K562 (cell line): ENCODE measurements around the gene GALNT12. TPM values are rescaled to one million over a fixed set of nuclear protein-coding genes. Genes with fewer than 3 reads are reported as not detected.

Source experiments
- ATAC-seq: fragments of 200-7000 bp; cut with Tn5 transposase; 3 replicates; pipeline ENCODE4 v1.9.1; 2020; ENCODE audit warnings: moderate library complexity
- BruUV-seq: library from RNA; stranded (reverse); fragments of 400-500 nt; replicated peaks from 2 replicates; lab custom pipeline; 2021; lab: Mats Ljungman, UMichigan
- CTCF ChIA-PET: fragments of 300-600 bp; formaldehyde crosslinking; extraction: SDS; loops from one replicate; lab custom pipeline; 2021; ENCODE audit warnings: low intra/inter-chr PET ratio; lab: Yijun Ruan, JAX
- POLR2A ChIA-PET: fragments of 300-600, 350-650 bp; sonication (Branson Sonifier 250); formaldehyde crosslinking; extraction: SDS; loops from one replicate; lab custom pipeline; 2021; ENCODE audit warnings: antibody characterized with exemption, inconsistent platforms; lab: Yijun Ruan, JAX
- DNase-seq, 4 experiments: peaks; one replicate each; pipeline versions ENCODE4 v3.0.0 to v3.0.0-alpha.2; 2011 to 2018; ENCODE audit warnings: low spot score in 3 of 4, mixed read lengths in 3 of 4; ENCODE audit errors: extremely low read depth in 1 of 4
- FAIRE-seq: peaks from 2 replicates; lab custom pipeline; 2011; peaks lifted over from hg19 to GRCh38; lab: Jason Lieb, UNC
- H2AFZ ChIP-seq: 2 replicates; pipeline ENCODE4 v1.6.0; 2011; ENCODE audit warnings: low read depth, low read length, control low read depth, inconsistent platforms
- H3K27ac ChIP-seq: fragments of 200-600 bp; 3 replicates; pipeline ENCODE4 v1.8.0; 2011; ENCODE audit warnings: low read depth, mild to moderate bottlenecking, control low read depth, inconsistent platforms, low read length, moderate library complexity, mixed read lengths; ENCODE audit errors: extremely low read depth
- H3K27me3 ChIP-seq, 2 experiments: fragments of 300-600 bp in 1 of 2; 2 replicates in 1 of 2; 3 replicates in 1 of 2; pipeline versions ENCODE4 v1.6.0 to v1.8.0; 2011; ENCODE audit warnings: inconsistent platforms in 2 of 2, low read length in 2 of 2, mild to moderate bottlenecking in 1 of 2, mixed read lengths in 1 of 2, moderate library complexity in 1 of 2; ENCODE audit not compliant: control insufficient read depth in 2 of 2, insufficient read depth in 2 of 2
- H3K36me3 ChIP-seq: fragments of 300-600 bp; 3 replicates; pipeline ENCODE4 v1.8.0; 2011; ENCODE audit warnings: mild to moderate bottlenecking, low read length, inconsistent platforms; ENCODE audit not compliant: control insufficient read depth, insufficient read depth
- H3K4me1 ChIP-seq, 2 experiments: fragments of 200-600 bp in 1 of 2; replicated peaks in 1 of 2; 2 replicates in 1 of 2; 3 replicates in 1 of 2; pipeline versions ENCODE4 v1.5.1 to v1.8.0; 2011; ENCODE audit warnings: inconsistent platforms in 2 of 2, low read length in 2 of 2, mild to moderate bottlenecking in 1 of 2, mixed read lengths in 1 of 2, moderate library complexity in 1 of 2; ENCODE audit not compliant: control insufficient read depth in 2 of 2, insufficient read depth in 2 of 2
- H3K4me2 ChIP-seq: 2 replicates; pipeline ENCODE4 v1.6.1; 2011; ENCODE audit warnings: low read length, control low read depth, inconsistent platforms, mixed read lengths; ENCODE audit not compliant: insufficient read depth
- H3K4me3 ChIP-seq: fragments of 200-600 bp; sonication (generic), shearing (Covaris generic); 2 replicates; pipeline ENCODE4 v1.5.1; 2016; ENCODE audit warnings: control low read depth, inconsistent platforms
- H3K79me2 ChIP-seq: fragments of 200-600 bp; 3 replicates; pipeline ENCODE4 v1.8.0; 2011; ENCODE audit warnings: low read length, inconsistent platforms; ENCODE audit not compliant: control insufficient read depth, insufficient read depth
- H3K9ac ChIP-seq, 2 experiments: 2 replicates each; pipeline versions ENCODE4 v1.6.0 to v1.6.1; 2011; ENCODE audit warnings: low read depth in 2 of 2, low read length in 2 of 2, control low read depth in 1 of 2, inconsistent platforms in 1 of 2, mild to moderate bottlenecking in 1 of 2, mixed read lengths in 1 of 2; ENCODE audit not compliant: insufficient read depth in 1 of 2
- H3K9me1 ChIP-seq: one replicate; pipeline ENCODE4 v1.6.0; 2011; ENCODE audit warnings: inconsistent platforms, mild to moderate bottlenecking, low read length, moderate library complexity; ENCODE audit not compliant: control insufficient read depth, insufficient read depth
- H3K9me3 ChIP-seq: replicated peaks from 2 replicates; pipeline ENCODE4 v1.5.1; 2011; ENCODE audit warnings: low read depth, low read length, inconsistent platforms; ENCODE audit not compliant: control insufficient read depth, insufficient read depth
- H4K20me1 ChIP-seq: replicated peaks from 2 replicates; pipeline ENCODE4 v1.6.1; 2011; ENCODE audit warnings: low read length, inconsistent platforms, mixed read lengths; ENCODE audit not compliant: control insufficient read depth, insufficient read depth
- CREB1 ChIP-seq, 2 experiments: sonication (generic) in 1 of 2; formaldehyde crosslinking in 1 of 2; IDR thresholded peaks; 2 replicates each; pipeline versions ENCODE4 v1.6.1 to v1.8.0; 2012 to 2022; ENCODE audit warnings: inconsistent platforms in 1 of 2, mild to moderate bottlenecking in 1 of 2, missing genetic modification reagents in 1 of 2, moderate library complexity in 1 of 2
- MTA3 ChIP-seq: fragments of 450-650 bp; formaldehyde crosslinking; IDR thresholded peaks from 2 replicates; pipeline ENCODE4 v1.6.1; 2017; ENCODE audit warnings: mild to moderate bottlenecking, borderline replicate concordance
- NFIX ChIP-seq: fragments of 250-450 bp; sonication (Bioruptor Pico); IDR thresholded peaks from 2 replicates; pipeline ENCODE4 v1.4.0; 2020; ENCODE audit warnings: low read depth, mild to moderate bottlenecking, moderate library complexity
- SIN3A ChIP-seq, 2 experiments: fragments of 150-350 bp in 1 of 2; IDR thresholded peaks; 2 replicates each; pipeline ENCODE4 v1.6.1; 2011 to 2016; ENCODE audit warnings: borderline replicate concordance in 2 of 2, low read depth in 2 of 2, low read length in 2 of 2, mild to moderate bottlenecking in 2 of 2, moderate library complexity in 2 of 2; ENCODE audit not compliant: control insufficient read depth in 1 of 2
- ZBTB1 ChIP-seq: sonication (generic); formaldehyde crosslinking; IDR thresholded peaks from 2 replicates; pipeline ENCODE4 v1.8.1; 2023; ENCODE audit warnings: missing genetic modification reagents, low read depth, mild to moderate bottlenecking, borderline replicate concordance
- WGBS: fragments of 100-300 bp; shearing (Covaris generic); methylation state at CpG from one replicate; pipeline ENCODE4 v1.1.6; 2016; ENCODE audit warnings: low coverage, mixed read lengths; ENCODE audit not compliant: insufficient coverage; ENCODE audit errors: missing lambda C conversion rate; 5-methylcytosine and 5-hydroxymethylcytosine counted together
- in situ Hi-C: fragments of 300-500 bp; cut with MboI; formaldehyde crosslinking; loops from 4 replicates; pipeline ENCODE4 v1.15.0; 2018; ENCODE audit warnings: inconsistent platforms, mixed read lengths
- intact Hi-C: fragments of 100-400 bp; cut with micrococcal nuclease; formaldehyde crosslinking; loops from 2 replicates; pipeline ENCODE4 v1.14.2; 2022
- polyA plus RNA-seq, 8 experiments: library from polyadenylated mRNA; depleted of rRNA in 4 of 8; stranded (reverse) in 5 of 8; unstranded in 3 of 8; fragments of >200 nt; fragmentation: Nextera tagmentation in 2 of 8; fragmentation: Illumina TruSeq in 1 of 8; extraction: Ambion mirVana in 2 of 8; extraction: Trizol in 1 of 8; gene quantifications; 2 replicates each; pipeline versions ENCODE4 v1.2.1 to v1.2.3, GENCODE V29; 2011 to 2014; ENCODE audit warnings: inconsistent platforms in 1 of 8, missing spikeins in 1 of 8
- total RNA-seq, 7 experiments: library from RNA; depleted of rRNA in 6 of 7; stranded (reverse); fragments of >200 nt in 6 of 7; fragmentation: Illumina TruSeq in 2 of 7; extraction: Trizol in 2 of 7; gene quantifications; 2 replicates each; pipeline versions ENCODE4 v1.2.1 to v1.2.3, GENCODE V29; 2011 to 2021; ENCODE audit warnings: low replicate concordance in 1 of 7
- TF ChIP-seq, protein P1 (sequence below): sonication (generic); formaldehyde crosslinking; IDR thresholded peaks from 2 replicates; pipeline ENCODE4 v1.8.1; 2023; ENCODE audit warnings: mild to moderate bottlenecking, missing genetic modification reagents, moderate library complexity
- TF ChIP-seq, protein P2 (sequence below): fragments of 450-650 bp; IDR thresholded peaks from 2 replicates; pipeline ENCODE4 v1.6.1; 2016; ENCODE audit warnings: low read depth
- TF ChIP-seq, protein P3 (sequence below): sonication (generic); formaldehyde crosslinking; IDR thresholded peaks from 2 replicates; pipeline ENCODE4 v1.8.0; 2022; ENCODE audit warnings: mild to moderate bottlenecking, missing genetic modification reagents, borderline replicate concordance

GALNT12 gene
- total and polyA plus RNA-seq, 9 of the 15 experiments (the other 6 are each of a cell fraction or from before 2014, with no cell fraction given): 29.7 to 82.9 (median 44.2) TPM

DNA sequence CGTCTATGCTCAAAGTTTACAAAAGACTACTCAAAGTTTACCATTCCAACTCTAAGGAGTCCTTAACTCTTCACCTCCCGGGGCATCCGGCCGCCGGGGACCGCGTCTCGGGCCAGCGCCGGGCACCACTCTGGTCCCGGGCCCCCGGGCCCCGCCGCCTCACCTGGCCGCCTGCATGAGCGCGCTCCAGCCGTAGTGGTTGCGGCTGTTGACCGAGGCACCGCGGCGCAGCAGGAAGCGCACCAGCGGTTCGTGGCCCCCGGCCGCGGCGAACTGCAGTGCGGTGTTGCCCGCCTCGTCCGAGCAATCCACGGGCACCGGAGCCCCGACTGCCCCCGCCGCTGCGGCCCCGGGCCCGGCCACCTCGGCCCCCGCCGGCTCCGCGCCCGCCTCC lies 11.5 kb upstream of the GALNT12 start:
- Histone ChIP-seq H3K9me3 (no peaks in the 10 kb centered on the region; the same call in 1 of the 2 replicates), H3K9me1 (peaks cover 12% of the 10 kb centered on the region), H4K20me1 (peaks cover 18% of the 10 kb centered on the region; the same call in 1 of the 2 replicates), H3K4me1 (peaks cover 31 to 33% of the 10 kb centered on the region in 2 experiments; a peak in 4 of 5 replicates), H3K79me2 (peaks cover 46% of the 10 kb centered on the region), H3K36me3 (peaks cover 30% of the 10 kb centered on the region; the same call in 2 of the 3 replicates), H2AFZ (peak overlapping the region; percentile 41; the same call in 1 of the 2 replicates), H3K27ac (peak overlapping the region; percentile 60), H3K4me3 (peak overlapping the region; percentile 66), H3K27me3 (no peaks in the 10 kb centered on the region), H3K4me2 (peak overlapping the region; percentile 83), H3K9ac (peak overlapping the region; percentile 70 to 89)
- no peak for FAIRE-seq
- peak; percentile 53 for ATAC-seq
- BruUV-seq: no TSS peak
- WGBS: 0% methylated on average over 15 of the region's 48 CpGs
- intact Hi-C loops: loop anchor here (5.0 kb wide), 1 partner anchor 36 kb away; no protein-coding TSS in a partner anchor
- DNase-seq: peak in 2 of 4 experiments; percentile 34 to 58
- in situ Hi-C loops: loop anchor here (25.0 kb wide), 1 partner anchor 884 kb away; the partner anchor contains the start of gene TRMO
- POLR2A ChIA-PET: interaction anchor here (2.1 kb wide), 1 partner anchor 12 kb away, joined by 5 read pairs; no protein-coding TSS in a partner anchor
- CTCF ChIA-PET: interaction anchor here (1.3 kb wide), 1 partner anchor 873 kb away, joined by 3 read pairs; no protein-coding TSS in a partner anchor
- TF ChIP-seq CREB1 (IDR thresholded peaks at IDR 0.05) (no peak), CREB1 (CRISPR knock-in tag; IDR thresholded peaks at IDR 0.05) (0 out of 2 replicates have a peak, but pooled peaks have one; percentile 25), NFIX (no peak), ZBTB1 (CRISPR knock-in tag) (peak; percentile 72; the same call in 1 of the 2 replicates), SIN3A (IDR thresholded peaks at IDR 0.05; ENCODE audit: borderline replicate concordance in 2 of 2, control insufficient read depth in 1 of 2, low read depth in 2 of 2, low read length in 2 of 2) (peak in 1 of 2 experiments; percentile 43; a peak in 1 of 4 replicates), MTA3 (no peak)
- TF ChIP-seq, protein P1, sequence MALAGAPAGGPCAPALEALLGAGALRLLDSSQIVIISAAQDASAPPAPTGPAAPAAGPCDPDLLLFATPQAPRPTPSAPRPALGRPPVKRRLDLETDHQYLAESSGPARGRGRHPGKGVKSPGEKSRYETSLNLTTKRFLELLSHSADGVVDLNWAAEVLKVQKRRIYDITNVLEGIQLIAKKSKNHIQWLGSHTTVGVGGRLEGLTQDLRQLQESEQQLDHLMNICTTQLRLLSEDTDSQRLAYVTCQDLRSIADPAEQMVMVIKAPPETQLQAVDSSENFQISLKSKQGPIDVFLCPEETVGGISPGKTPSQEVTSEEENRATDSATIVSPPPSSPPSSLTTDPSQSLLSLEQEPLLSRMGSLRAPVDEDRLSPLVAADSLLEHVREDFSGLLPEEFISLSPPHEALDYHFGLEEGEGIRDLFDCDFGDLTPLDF (CRISPR knock-in tag): 0 out of 2 replicates have a peak, but pooled peaks have one; percentile 8
- TF ChIP-seq, protein P2, sequence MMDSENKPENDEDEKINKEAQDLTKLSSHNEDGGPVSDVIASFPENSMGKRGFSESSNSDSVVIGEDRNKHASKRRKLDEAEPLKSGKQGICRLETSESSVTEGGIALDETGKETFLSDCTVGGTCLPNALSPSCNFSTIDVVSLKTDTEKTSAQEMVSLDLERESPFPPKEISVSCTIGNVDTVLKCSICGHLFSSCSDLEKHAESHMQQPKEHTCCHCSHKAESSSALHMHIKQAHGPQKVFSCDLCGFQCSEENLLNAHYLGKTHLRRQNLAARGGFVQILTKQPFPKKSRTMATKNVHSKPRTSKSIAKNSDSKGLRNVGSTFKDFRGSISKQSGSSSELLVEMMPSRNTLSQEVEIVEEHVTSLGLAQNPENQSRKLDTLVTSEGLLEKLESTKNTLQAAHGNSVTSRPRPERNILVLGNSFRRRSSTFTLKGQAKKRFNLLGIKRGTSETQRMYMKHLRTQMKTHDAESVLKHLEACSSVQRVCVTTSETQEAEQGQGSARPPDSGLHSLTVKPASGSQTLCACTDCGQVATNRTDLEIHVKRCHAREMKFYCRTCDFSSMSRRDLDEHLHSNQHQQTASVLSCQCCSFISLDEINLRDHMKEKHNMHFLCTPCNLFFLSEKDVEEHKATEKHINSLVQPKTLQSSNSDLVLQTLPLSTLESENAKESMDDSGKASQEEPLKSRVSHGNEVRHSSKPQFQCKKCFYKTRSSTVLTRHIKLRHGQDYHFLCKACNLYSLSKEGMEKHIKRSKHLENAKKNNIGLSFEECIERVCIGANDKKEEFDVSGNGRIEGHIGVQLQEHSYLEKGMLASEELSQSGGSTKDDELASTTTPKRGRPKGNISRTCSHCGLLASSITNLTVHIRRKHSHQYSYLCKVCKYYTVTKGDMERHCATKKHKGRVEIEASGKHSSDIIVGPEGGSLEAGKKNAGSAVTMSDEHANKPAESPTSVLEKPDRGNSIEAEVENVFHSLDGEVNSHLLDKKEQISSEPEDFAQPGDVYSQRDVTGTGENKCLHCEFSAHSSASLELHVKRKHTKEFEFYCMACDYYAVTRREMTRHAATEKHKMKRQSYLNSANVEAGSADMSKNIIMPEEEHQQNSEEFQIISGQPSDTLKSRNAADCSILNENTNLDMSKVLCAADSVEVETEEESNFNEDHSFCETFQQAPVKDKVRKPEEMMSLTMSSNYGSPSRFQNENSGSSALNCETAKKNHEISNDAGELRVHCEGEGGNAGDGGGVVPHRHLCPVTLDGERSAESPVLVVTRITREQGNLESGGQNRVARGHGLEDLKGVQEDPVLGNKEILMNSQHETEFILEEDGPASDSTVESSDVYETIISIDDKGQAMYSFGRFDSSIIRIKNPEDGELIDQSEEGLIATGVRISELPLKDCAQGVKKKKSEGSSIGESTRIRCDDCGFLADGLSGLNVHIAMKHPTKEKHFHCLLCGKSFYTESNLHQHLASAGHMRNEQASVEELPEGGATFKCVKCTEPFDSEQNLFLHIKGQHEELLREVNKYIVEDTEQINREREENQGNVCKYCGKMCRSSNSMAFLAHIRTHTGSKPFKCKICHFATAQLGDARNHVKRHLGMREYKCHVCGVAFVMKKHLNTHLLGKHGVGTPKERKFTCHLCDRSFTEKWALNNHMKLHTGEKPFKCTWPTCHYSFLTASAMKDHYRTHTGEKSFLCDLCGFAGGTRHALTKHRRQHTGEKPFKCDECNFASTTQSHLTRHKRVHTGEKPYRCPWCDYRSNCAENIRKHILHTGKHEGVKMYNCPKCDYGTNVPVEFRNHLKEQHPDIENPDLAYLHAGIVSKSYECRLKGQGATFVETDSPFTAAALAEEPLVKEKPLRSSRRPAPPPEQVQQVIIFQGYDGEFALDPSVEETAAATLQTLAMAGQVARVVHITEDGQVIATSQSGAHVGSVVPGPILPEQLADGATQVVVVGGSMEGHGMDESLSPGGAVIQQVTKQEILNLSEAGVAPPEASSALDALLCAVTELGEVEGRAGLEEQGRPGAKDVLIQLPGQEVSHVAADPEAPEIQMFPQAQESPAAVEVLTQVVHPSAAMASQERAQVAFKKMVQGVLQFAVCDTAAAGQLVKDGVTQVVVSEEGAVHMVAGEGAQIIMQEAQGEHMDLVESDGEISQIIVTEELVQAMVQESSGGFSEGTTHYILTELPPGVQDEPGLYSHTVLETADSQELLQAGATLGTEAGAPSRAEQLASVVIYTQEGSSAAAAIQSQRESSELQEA: no peak
- TF ChIP-seq, protein P3, sequence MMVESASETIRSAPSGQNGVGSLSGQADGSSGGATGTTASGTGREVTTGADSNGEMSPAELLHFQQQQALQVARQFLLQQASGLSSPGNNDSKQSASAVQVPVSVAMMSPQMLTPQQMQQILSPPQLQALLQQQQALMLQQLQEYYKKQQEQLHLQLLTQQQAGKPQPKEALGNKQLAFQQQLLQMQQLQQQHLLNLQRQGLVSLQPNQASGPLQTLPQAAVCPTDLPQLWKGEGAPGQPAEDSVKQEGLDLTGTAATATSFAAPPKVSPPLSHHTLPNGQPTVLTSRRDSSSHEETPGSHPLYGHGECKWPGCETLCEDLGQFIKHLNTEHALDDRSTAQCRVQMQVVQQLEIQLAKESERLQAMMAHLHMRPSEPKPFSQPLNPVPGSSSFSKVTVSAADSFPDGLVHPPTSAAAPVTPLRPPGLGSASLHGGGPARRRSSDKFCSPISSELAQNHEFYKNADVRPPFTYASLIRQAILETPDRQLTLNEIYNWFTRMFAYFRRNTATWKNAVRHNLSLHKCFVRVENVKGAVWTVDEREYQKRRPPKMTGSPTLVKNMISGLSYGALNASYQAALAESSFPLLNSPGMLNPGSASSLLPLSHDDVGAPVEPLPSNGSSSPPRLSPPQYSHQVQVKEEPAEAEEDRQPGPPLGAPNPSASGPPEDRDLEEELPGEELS (CRISPR knock-in tag): no peak
